ENCODE data around the gene DOCK10.

Gene DOCK10

DNA sequence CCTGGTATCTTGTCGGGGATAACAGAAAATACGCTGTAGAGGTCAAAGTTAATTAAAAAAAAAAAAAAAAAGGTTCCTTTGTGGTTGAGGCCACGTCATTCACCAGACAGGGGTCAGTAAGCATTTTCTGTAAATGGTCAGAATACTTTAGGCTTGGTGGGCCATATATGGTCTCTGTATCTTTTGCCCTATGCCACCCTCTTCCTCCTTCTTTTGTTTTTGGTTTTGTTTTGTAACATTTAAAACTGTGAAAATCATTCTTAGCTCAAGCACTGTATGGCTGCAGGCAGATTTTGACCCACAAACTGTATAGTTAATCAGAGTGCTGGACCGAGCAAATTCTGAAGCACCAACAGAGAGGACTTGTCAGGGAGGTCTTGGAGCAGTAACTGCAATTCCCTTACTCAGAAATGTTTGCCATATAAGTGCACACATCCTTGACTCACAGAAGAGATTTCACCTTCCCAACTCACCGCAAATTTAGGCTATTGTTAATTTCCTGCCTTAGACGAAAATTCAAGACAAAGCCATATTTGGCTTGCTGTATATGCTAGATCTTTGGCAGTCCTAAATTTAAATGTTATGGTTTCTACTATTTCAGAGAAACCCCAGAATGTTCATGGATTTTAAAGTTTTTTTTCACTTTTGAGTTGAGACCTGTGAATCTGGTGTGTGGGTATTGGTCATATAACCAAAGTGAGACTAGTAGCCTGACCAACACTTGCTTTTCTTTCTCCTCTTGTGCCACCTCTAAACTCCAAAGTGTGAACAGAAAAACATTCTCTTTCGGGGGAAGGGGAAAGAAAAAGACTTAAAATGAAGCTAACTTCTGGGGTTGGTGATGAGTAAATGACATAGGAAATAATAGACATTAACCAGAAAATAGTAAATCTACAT, 65.4 kb downstream of the DOCK10 start:
- no peak for DNase-seq (ENCODE audit: low read depth)

- no peak for DNase-seq (ENCODE audit: low read depth)
These were observed 66.5 kb downstream of the DOCK10 start for GRCh38 chr2:224975761-224976160.

GRCh38 chr2:224973112-224974016, 68.9 kb downstream of the DOCK10 start:
- DNase-seq (ENCODE audit: low read depth): no peak

DNA sequence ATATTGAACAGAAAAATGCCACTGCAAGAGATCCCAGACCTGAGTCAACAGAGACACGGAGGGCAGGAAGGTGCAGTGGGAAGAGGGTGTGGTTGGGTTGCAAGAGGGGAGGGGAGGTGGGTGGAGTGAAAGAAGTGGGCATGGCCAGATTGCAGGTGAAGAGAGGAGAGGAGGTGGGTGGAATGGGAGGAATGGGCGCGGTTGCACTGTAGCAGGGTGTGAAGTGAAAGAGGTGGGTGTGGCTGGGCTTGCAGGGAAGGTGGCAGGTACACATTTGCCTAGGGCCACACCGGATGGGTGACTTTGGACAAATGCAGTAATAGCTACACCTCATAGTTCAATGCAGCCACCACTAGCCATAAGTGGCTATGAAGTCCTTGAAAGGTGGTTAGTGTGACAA, 71.1 kb downstream of the DOCK10 start:
- DNase-seq (ENCODE audit: low read depth): no peak

DNA sequence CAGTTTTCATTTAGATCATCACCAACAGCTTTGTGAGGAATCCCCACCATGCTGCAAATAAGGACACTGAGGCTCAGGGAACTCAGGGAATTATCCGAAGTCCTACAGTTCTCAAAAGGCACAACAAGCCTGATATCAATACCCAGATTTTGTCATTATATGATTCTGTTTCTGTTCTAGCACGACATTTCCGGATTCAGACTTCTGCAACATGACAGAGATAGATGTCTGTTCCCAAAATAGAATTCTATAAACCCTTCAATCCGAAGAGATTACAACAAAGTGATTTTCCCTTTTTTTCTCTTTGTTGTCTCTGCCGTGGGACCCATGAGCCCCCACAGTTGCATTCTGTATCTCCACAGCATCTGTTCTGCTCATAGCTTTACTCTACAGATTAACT, 72.0 kb downstream of the DOCK10 start:
- no peak for DNase-seq (ENCODE audit: low read depth)

DNA sequence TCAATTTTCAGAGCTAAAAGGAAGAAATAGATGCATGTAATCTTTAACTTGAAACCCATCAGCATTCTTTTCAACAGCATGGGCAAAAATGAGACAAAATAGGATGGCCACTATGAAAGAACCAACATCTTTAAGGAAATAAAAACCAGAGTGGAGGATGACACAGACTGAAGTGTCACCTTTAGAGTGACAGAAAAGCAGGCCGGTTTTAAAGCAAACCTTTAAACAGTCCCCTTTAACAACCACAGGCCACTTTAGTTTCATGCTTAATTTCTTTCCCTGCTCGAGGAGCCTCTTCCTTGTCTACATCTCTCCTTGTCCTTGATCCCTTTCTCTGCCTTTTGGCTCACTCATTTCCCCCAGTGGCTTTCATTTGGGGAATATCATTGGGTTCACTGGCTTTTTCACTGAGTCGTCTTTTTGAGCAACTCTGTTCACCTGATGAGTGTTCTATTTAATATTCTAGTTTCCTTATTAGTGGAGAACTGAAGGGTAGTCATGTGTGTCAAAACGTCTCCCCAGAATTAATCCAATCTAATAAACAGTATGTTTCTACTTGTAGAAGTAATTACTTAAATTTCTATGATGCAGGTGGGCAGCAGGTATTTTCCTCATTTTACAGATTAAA, 72.5 kb downstream of the DOCK10 start:
- no peak for DNase-seq (ENCODE audit: low read depth)

GRCh38 chr2:224969095-224969494, 73.2 kb downstream of the DOCK10 start:
- DNase-seq (ENCODE audit: low read depth): no peak

- no peak for DNase-seq (ENCODE audit: low read depth)
These were observed 74.2 kb downstream of the DOCK10 start for GRCh38 chr2:224968051-224968450.

DNA sequence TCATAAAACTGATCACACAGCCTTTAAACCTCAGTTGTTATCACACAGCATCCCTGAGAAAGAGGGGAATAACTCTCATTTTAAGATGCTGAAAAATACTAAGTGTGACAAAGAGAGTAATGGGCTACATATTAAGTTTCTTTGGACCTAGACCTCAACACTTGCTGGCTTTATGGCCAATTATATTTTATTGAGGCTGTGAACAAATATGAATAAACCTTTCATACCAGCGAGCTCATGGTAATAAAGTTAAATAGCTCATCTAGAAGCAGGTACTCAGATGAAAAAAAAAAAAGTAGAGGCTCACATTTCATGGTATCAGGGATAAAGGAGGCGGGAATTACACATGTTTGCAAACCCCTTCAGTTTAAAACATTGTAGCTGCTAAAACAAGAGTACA, 75.7 kb downstream of the DOCK10 start:
- no peak for DNase-seq (ENCODE audit: low read depth)

DNA sequence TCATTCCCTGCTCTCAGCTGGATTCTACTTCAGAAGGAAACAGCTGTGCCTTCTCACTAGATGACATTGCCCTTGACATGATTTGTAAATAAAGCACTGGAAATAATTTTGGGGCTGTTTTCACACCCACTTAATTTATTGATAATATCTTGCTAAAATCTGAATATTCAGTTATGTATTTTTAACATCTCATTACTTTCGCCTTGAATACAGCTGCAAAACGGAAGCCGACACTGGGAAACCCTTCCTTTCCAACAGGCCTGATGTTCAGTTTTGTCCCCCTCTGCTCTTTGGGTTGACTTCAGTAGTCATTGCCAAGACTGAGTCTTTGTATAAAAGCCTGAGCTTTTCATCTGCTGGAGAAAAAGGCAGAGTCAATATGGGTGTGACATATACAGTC, 82.7 kb downstream of the DOCK10 start:
- DNase-seq (ENCODE audit: low read depth): no peak

- no peak for DNase-seq (ENCODE audit: low read depth)
These were observed 83.4 kb downstream of the DOCK10 start for GRCh38 chr2:224958873-224959272.

- no peak for DNase-seq (ENCODE audit: low read depth)
These were observed 83.8 kb downstream of the DOCK10 start for GRCh38 chr2:224958462-224958857.

DNA sequence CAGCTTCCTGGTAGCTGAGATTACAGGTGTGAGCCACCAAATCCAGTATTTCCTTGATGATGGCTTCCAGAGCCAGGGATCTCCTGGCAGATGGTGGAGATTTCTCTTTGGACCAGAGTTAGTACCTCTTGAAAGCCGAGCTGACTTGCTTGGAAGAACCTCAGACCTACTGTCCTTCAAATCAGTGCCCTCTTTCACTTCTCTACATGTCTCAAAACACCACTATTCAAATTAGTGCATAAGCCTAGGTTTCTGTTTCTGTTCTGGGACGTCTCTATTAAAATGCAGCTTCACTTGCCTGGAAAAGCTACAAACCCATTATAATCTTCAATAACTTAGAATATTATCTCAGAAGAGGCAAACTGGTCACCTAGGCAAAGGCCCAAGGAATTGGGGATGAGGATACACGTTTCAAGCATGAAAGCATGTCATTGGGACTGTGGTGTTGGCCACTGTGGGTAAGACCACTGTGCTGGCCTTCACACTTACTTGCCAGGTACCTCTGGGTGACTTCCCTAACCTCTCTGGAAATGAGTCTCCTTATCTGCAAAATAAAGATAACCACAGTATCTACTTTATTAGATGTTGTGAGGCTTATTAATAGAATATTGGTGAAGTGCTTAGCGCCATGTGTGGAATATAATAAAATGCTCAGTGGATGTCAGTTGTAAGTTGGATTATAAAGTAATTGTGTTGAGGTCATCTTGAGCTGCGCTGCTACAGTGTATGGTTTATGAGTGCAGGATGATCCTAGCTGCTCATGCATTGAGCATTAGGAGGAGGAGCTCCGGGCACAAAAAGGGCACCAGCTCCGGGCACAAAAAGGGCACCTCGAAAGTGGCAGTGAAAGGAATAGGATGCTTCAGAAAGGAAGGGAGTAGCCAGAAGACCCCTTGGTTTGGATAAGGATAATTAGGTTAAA, 84.5 kb downstream of the DOCK10 start:
- no peak for DNase-seq (ENCODE audit: low read depth)

GRCh38 chr2:224956706-224957105, 85.6 kb downstream of the DOCK10 start:
- DNase-seq (ENCODE audit: low read depth): no peak

DNA sequence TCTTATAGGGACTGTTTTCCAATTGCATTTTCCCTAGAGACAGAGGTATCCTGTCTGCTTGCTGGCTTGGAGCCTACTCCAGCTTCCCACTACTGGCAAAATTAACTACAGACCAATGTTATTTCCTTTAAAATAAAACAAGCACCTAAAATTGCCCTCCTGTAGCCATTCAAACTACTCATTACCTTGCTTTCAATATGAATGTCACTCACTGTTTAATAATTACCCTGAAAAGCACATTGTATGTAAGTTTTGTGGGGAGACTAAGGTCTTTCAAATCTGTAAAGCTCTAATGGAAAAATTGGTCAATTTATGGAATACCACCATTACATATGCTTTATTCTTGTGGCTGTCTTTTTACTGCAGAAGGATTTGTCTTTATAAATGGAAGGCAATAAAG, 87.3 kb downstream of the DOCK10 start:
- no peak for DNase-seq (ENCODE audit: low read depth)

- no peak for DNase-seq (ENCODE audit: low read depth)
These were observed 89.2 kb downstream of the DOCK10 start for GRCh38 chr2:224952936-224953657.

DNA sequence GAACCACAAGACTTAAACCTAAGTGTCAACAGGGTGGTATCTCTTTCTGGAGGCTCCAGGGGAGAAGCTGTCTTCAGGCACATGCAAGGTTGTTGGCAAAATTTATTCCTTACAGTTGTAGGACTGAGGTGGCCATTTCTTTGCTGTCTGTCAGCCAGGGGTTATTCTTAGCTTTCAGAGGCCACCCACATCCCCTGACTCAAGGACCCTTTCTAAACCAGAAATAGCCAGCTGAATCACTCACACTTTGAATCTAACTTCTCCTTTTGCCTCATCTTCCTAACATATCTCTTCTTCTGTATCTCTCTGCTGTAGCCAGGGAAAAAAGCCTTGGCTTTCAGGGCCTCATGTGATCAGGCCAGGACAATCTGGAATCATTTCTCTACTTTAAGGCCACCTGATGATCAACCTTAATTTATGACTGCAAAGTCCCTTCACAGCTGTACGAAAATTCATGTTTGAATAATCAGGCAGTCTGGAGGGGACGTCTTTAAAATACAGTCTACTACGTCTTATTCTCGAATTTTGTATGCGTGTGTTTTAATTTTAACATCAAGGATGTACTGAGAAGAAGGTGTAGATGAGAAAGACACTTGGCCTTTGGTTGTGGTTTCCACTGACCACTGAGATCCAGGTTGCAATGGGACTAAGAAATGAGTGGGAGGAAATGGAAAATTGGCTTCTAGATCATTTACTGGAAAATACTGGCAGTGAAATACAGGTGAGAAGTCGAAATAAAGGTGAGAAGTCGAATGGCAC, 90.4 kb downstream of the DOCK10 start:
- no peak for DNase-seq (ENCODE audit: low read depth)

DNA sequence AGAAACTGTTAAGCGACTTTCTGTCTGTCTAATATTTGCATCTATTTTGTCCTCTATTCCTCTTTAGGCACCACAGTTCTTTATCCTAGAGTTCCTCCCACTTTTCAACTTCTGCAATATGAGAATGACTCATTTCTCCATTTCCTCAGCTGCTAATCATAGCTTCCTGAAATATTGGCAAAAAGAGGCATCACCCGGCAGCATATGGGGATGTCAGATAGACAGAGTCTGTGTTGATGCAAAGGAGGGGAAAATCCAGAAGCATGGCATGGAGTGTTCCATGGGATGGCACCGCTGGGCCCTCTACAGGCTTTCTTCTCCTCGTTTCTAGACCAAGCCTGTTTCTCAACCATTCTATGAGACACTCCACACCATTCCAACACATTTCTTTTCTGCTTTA, 93.4 kb downstream of the DOCK10 start:
- no peak for DNase-seq (ENCODE audit: low read depth)

DNA sequence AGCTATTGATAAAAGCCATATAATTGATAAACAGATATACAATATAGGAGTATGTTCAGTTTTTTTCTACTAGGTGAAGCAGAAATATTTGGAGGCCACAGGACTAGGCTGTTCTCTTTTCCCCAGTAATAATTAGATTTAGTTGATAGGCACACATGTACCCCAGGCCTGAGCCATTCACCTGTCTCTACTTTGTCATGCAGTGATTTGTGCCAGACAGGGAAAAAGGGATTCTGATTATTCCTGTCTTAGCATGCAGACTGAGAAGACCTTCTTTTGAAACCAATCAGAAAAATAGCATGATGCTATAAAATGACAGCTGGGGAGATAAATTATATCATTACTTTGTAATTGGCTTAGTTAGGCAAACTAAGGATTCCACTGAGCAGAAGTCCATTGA, 94.3 kb downstream of the DOCK10 start:
- no peak for DNase-seq (ENCODE audit: low read depth)

- no peak for DNase-seq (ENCODE audit: low read depth)
These were observed 94.7 kb downstream of the DOCK10 start for GRCh38 chr2:224947566-224947965.
